Heart left ventricle (tissue), 13 donors: Measurements from ENCODE around the gene TANGO2.
A peak's percentile ranks its signal among the peaks of the same experiment; 100 is the strongest.

Experiments used
- CTCF ChIP-seq, 12 donors: fragments of 200-600 bp; sonication (generic) in 4 of 12; IDR thresholded peaks; one replicate each; pipeline versions ENCODE4 v1.5.0 to v1.8.0; 2018 to 2022; ENCODE audit warnings: antibody characterized with exemption in 12 of 12, mild to moderate bottlenecking in 5 of 12
- POLR2A ChIP-seq, 2 donors: fragments of 450-650 bp; IDR thresholded peaks; one replicate each; pipeline ENCODE4 v1.6.1; 2017; ENCODE audit warnings: antibody characterized with exemption in 2 of 2, mild to moderate bottlenecking in 2 of 2, moderate library complexity in 2 of 2
- donor health status: ischemic (EF 13 %, LVEDD 7.1; RV severe dilation, severe dysfunction).
- donor health status: DM: no; HTN: yes; CAD: no.
- donor health status: DM: no; HTN: no; CAD: no.
- donor health status: ischemic (EF 25% LVEDD 6.9; RV normal size, moderate dysfunction).
- donor health status: ischemic (EF 25% LVEDD 5.7; RV mildly dilated, moderate dysfunction).
- donor health status: ischemic (EF 35%, LVEDD 5.7; RV mildly dilated, moderate dysfunction).
- donor health status: nonischemic (EF 11% LVEDD 7.7; RV severe dilation, severe dysfunction).
- donor health status: DM: yes; HTN: yes; CAD: no.
- donor health status: PGD.
- donor health status: ischemic (EF 29% LVEDD 5.4; RV normal size, mild dysfunction).
- donor health status: nonischemic (EF 23%, LVEDD 6.1; RV moderate dilation, normal function).

DNA sequence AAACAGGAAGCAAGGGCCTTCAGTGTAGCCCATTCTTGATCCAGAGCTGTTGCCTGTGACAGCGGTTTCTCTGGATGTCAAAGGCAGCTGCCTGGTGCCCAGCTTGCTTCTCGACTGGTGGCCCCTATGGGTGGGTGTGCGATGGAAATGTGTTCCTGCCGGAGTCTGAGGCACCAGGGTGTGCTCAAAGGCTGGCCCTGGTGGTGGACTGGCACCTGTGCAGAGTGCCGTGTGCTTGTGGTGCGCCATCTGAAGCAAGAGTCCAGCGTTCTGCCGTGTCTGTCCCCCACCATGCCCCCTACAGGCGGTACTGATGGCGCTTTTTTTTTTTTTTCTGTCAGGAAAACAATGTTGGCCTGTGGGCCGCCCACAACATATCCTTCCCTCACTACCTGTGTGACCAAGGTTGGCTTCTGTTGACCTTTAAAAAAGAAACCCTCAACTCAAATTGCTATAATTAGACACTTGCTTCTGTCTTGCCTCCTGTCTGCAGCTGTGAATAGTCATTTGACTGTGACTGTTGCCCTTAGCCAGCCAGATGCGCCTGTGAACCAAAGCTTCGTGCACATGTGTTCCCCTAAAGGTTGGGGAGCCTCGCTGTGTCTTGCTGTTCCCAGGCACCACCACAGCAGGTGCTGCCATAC is 90.3 kb downstream of the TANGO2 start:
- TF ChIP-seq CTCF (IDR thresholded peaks at IDR 0.05) (peak in 6 of 12 donors; percentile 10 to 36 (median 24)), POLR2A (IDR thresholded peaks at IDR 0.05) (no peak)
